Calu3 (cell line): ENCODE results near the gene OR13C4. TPM values are rescaled to one million over a fixed set of nuclear protein-coding genes. Genes with fewer than 3 reads are reported as not detected.

Experiments
- BruUV-seq: library from RNA; stranded (reverse); fragments of 400-500 nt; replicated peaks from 2 replicates; lab custom pipeline; 2021; lab: Mats Ljungman, UMichigan
- CTCF ChIA-PET: fragments of 300-600 bp; sonication (Branson Sonifier 250); formaldehyde crosslinking; loops from one replicate; lab custom pipeline; 2022; ENCODE audit warnings: antibody characterized with exemption; lab: Charles Lee
- DNase-seq: peaks from one replicate; pipeline ENCODE4 v3.0.0; 2022
- H3K27ac Mint-ChIP-seq: one replicate; pipeline ENCODE4 v1.8.0; 2022; ENCODE audit warnings: mixed read lengths; ENCODE audit not compliant: unreplicated experiment
- H3K27me3 Mint-ChIP-seq: one replicate; pipeline ENCODE4 v1.8.0; 2022; ENCODE audit warnings: mixed read lengths; ENCODE audit not compliant: unreplicated experiment
- H3K36me3 Mint-ChIP-seq: one replicate; pipeline ENCODE4 v1.8.0; 2022; ENCODE audit warnings: mild to moderate bottlenecking, moderate library complexity, mixed read lengths; ENCODE audit not compliant: insufficient read depth, unreplicated experiment
- H3K4me1 Mint-ChIP-seq: one replicate; pipeline ENCODE4 v1.8.0; 2022; ENCODE audit warnings: mild to moderate bottlenecking, low read depth, mixed read lengths; ENCODE audit not compliant: unreplicated experiment
- H3K4me3 Mint-ChIP-seq: one replicate; pipeline ENCODE4 v1.8.0; 2022; ENCODE audit warnings: mild to moderate bottlenecking, low read depth, moderate library complexity, mixed read lengths; ENCODE audit not compliant: unreplicated experiment
- H3K9me3 Mint-ChIP-seq: one replicate; pipeline ENCODE4 v1.8.0; 2022; ENCODE audit warnings: low read depth, mixed read lengths; ENCODE audit not compliant: unreplicated experiment
- CTCF ChIP-seq: fragments of 200-600 bp; IDR thresholded peaks from one replicate; pipeline ENCODE4 v1.8.0; 2022; ENCODE audit warnings: antibody characterized with exemption; ENCODE audit not compliant: unreplicated experiment
- intact Hi-C: fragments of 100-400 bp; cut with micrococcal nuclease; formaldehyde crosslinking; loops from one replicate; pipeline ENCODE4 v1.10.0; 2022; ENCODE audit not compliant: unreplicated experiment
- total RNA-seq: library from RNA; stranded (reverse); gene quantifications from 2 replicates; pipeline ENCODE4 v1.2.3, GENCODE V29; 2022

The OR13C4 gene
- total RNA-seq, 1 experiment from 2014 or later = not detected

GRCh38 chr9:104506565-104506964, 20.4 kb downstream of the OR13C4 start:
- TF ChIP-seq CTCF = no peak
- intact Hi-C loops = no loop called here
- H3K27ac Mint-ChIP-seq = no peak overlapping the region
- no peaks in the 10 kb centered on the region for H3K36me3 Mint-ChIP-seq
- CTCF ChIA-PET = no interaction called here
- H3K27me3 Mint-ChIP-seq = no peaks in the 10 kb centered on the region
- peaks cover 8% of the 10 kb centered on the region for H3K9me3 Mint-ChIP-seq
- no peaks in the 10 kb centered on the region for H3K4me1 Mint-ChIP-seq
- BruUV-seq = no TSS peak
- no peak overlapping the region for H3K4me3 Mint-ChIP-seq
- no peak for DNase-seq

GRCh38 chr9:104503963-104504362, 23.0 kb downstream of the OR13C4 start, which contains the start of gene OR13F1:
Gene OR13F1, plus strand, starts transcription at chr9:104504263. Its CDS starts 0 bp downstream, at chr9:104504263.
- H3K4me1 Mint-ChIP-seq = no peaks in the 10 kb centered on the region
- CTCF ChIA-PET = no interaction called here
- no peaks in the 10 kb centered on the region for H3K36me3 Mint-ChIP-seq
- intact Hi-C loops = no loop called here
- no TSS peak for BruUV-seq
- no peak within 1 kb of the TSS for H3K27ac Mint-ChIP-seq
- peaks cover 5% of the 10 kb centered on the region for H3K9me3 Mint-ChIP-seq
- no peak for TF ChIP-seq CTCF
- no peaks in the 10 kb centered on the region for H3K27me3 Mint-ChIP-seq
- no peak for DNase-seq
- H3K4me3 Mint-ChIP-seq = no peak within 1 kb of the TSS

GRCh38 chr9:104503440-104503839, 23.6 kb downstream of the OR13C4 start:
- BruUV-seq = no TSS peak
- H3K4me1 Mint-ChIP-seq = no peaks in the 10 kb centered on the region
- no peak overlapping the region for H3K27ac Mint-ChIP-seq
- H3K36me3 Mint-ChIP-seq = no peaks in the 10 kb centered on the region
- no peak overlapping the region for H3K4me3 Mint-ChIP-seq
- DNase-seq = no peak
- no peaks in the 10 kb centered on the region for H3K27me3 Mint-ChIP-seq
- TF ChIP-seq CTCF = no peak
- CTCF ChIA-PET = no interaction called here
- intact Hi-C loops = no loop called here
- peaks cover 5% of the 10 kb centered on the region for H3K9me3 Mint-ChIP-seq

GRCh38 chr9:104494808-104495207, 32.2 kb downstream of the OR13C4 start:
- H3K4me3 Mint-ChIP-seq = no peak overlapping the region
- H3K27me3 Mint-ChIP-seq = no peaks in the 10 kb centered on the region
- intact Hi-C loops = no loop called here
- peaks cover 6% of the 10 kb centered on the region for H3K9me3 Mint-ChIP-seq
- no TSS peak for BruUV-seq
- no peak for DNase-seq
- no peak overlapping the region for H3K27ac Mint-ChIP-seq
- CTCF ChIA-PET = no interaction called here
- TF ChIP-seq CTCF = no peak
- no peaks in the 10 kb centered on the region for H3K4me1 Mint-ChIP-seq
- H3K36me3 Mint-ChIP-seq = no peaks in the 10 kb centered on the region
